ENCODE data around the gene SUN5.

GRCh38 chr20:32999603-33000250, 4.5 kb downstream of the SUN5 start:
- TF ChIP-seq CTCF (IDR thresholded peaks at IDR 0.05) (no peak), PHF8 (IDR thresholded peaks at IDR 0.05; ENCODE audit: borderline replicate concordance, low read depth) (no peak), RFX5 (IDR thresholded peaks at IDR 0.05) (no peak), MAZ (IDR thresholded peaks at IDR 0.05; ENCODE audit: borderline replicate concordance, low read depth, low read length) (no peak)

All from A549 (cell line).